ENCODE data around the gene TBC1D22A. TPM values are rescaled to one million over a fixed set of nuclear protein-coding genes. Genes with fewer than 3 reads are reported as not detected.

Gene TBC1D22A
- total RNA-seq, 1 experiment from 2014 or later, result 20.9 TPM

- H3K4me2 ChIP-seq (ENCODE audit: low read length), result no peak overlapping the region
- H2AFZ ChIP-seq (ENCODE audit: low read depth, low read length, poor library complexity, severe bottlenecking), result no peak overlapping the region
- no peak overlapping the region for H3K4me3 ChIP-seq (replicated peaks in 1 of 2; ENCODE audit: low read depth in 1 of 2, low read length in 2 of 2)
- no peaks in the 10 kb centered on the region for H3K4me1 ChIP-seq (ENCODE audit: control insufficient read depth in 1 of 2, insufficient read depth in 2 of 2, low read length in 2 of 2)
- no peak for DNase-seq (ENCODE audit: low read depth, low spot score)
- no peak overlapping the region for H3K9ac ChIP-seq (ENCODE audit: low read length)
- no peaks in the 10 kb centered on the region for H3K79me2 ChIP-seq (ENCODE audit: insufficient read depth, low read length)
- H3K36me3 ChIP-seq (ENCODE audit: control insufficient read depth in 1 of 2, insufficient read depth in 2 of 2, low read length in 2 of 2), result 0 out of 4 replicates have a peak, but pooled peaks cover 0 to 5% of the 10 kb centered on the region in 2 experiments
- no peak overlapping the region for H3K27ac ChIP-seq (ENCODE audit: low read depth, low read length)
- ChIA-PET CTCF (no interaction called here), POLR2A (no interaction called here), RAD21 (ENCODE audit: low non-redundant PET in 1 of 2, low total read pairs in 2 of 2, uncharacterized antibody in 2 of 2, unreplicated experiment in 2 of 2) (no interaction called here)
- H4K20me1 ChIP-seq (ENCODE audit: insufficient read depth), result no peaks in the 10 kb centered on the region
- no TSS peak for BruUV-seq (replicated peaks)
- H3K27me3 ChIP-seq (ENCODE audit: insufficient read depth, low read length), result no peaks in the 10 kb centered on the region
- no peaks in the 10 kb centered on the region for H3K9me2 ChIP-seq (ENCODE audit: insufficient read depth)
- no peak for ATAC-seq
- intact Hi-C loops (cut with micrococcal nuclease), result no loop called here
- no peaks in the 10 kb centered on the region for H3K9me3 ChIP-seq (ENCODE audit: control insufficient read depth in 1 of 2, insufficient read depth in 1 of 2, low read depth in 1 of 2, low read length in 2 of 2)
- TF ChIP-seq EZH2phosphoT487 (IDR thresholded peaks at IDR 0.05; ENCODE audit: borderline replicate concordance) (no peak), POLR2A (IDR thresholded peaks at IDR 0.05; ENCODE audit: borderline replicate concordance, extremely low read depth, insufficient read depth, insufficient read length) (no peak), RAD21 (IDR thresholded peaks at IDR 0.05; ENCODE audit: low read depth) (no peak), SIN3A (IDR thresholded peaks at IDR 0.05; ENCODE audit: low read depth) (no peak), ZFX (IDR thresholded peaks at IDR 0.05) (no peak), SP1 (IDR thresholded peaks at IDR 0.05; ENCODE audit: low read depth) (no peak), ZNF274 (IDR thresholded peaks at IDR 0.05; ENCODE audit: low read depth, low read length) (no peak), TCF7L2 (IDR thresholded peaks at IDR 0.05; ENCODE audit: borderline replicate concordance, extremely low read depth, insufficient read depth, insufficient read length) (no peak), CEBPB (IDR thresholded peaks at IDR 0.05; ENCODE audit: low read depth) (no peak), CTCF (IDR thresholded peaks at IDR 0.05 in 2 of 3, conservative IDR thresholded peaks at IDR 0.05 in 1 of 3; ENCODE audit: borderline replicate concordance in 1 of 3, insufficient read depth in 1 of 3, low read depth in 2 of 3, low read length in 2 of 3) (no peak), YY1 (IDR thresholded peaks at IDR 0.05; ENCODE audit: extremely low read depth, insufficient replicate concordance, low read depth, low read length) (no peak), ELF1 (IDR thresholded peaks at IDR 0.05; ENCODE audit: borderline replicate concordance, low read depth) (no peak), POLR2AphosphoS5 (IDR thresholded peaks at IDR 0.05; ENCODE audit: low read depth, low read length) (no peak)
- TF ChIP-seq, protein P1, sequence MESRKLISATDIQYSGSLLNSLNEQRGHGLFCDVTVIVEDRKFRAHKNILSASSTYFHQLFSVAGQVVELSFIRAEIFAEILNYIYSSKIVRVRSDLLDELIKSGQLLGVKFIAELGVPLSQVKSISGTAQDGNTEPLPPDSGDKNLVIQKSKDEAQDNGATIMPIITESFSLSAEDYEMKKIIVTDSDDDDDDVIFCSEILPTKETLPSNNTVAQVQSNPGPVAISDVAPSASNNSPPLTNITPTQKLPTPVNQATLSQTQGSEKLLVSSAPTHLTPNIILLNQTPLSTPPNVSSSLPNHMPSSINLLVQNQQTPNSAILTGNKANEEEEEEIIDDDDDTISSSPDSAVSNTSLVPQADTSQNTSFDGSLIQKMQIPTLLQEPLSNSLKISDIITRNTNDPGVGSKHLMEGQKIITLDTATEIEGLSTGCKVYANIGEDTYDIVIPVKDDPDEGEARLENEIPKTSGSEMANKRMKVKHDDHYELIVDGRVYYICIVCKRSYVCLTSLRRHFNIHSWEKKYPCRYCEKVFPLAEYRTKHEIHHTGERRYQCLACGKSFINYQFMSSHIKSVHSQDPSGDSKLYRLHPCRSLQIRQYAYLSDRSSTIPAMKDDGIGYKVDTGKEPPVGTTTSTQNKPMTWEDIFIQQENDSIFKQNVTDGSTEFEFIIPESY (IDR thresholded peaks at IDR 0.05; ENCODE audit: extremely low read depth, insufficient replicate concordance, low read length), result no peak
- TF ChIP-seq, protein P2, sequence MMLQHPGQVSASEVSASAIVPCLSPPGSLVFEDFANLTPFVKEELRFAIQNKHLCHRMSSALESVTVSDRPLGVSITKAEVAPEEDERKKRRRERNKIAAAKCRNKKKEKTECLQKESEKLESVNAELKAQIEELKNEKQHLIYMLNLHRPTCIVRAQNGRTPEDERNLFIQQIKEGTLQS (IDR thresholded peaks at IDR 0.05), result no peak
- TF ChIP-seq, protein P3, sequence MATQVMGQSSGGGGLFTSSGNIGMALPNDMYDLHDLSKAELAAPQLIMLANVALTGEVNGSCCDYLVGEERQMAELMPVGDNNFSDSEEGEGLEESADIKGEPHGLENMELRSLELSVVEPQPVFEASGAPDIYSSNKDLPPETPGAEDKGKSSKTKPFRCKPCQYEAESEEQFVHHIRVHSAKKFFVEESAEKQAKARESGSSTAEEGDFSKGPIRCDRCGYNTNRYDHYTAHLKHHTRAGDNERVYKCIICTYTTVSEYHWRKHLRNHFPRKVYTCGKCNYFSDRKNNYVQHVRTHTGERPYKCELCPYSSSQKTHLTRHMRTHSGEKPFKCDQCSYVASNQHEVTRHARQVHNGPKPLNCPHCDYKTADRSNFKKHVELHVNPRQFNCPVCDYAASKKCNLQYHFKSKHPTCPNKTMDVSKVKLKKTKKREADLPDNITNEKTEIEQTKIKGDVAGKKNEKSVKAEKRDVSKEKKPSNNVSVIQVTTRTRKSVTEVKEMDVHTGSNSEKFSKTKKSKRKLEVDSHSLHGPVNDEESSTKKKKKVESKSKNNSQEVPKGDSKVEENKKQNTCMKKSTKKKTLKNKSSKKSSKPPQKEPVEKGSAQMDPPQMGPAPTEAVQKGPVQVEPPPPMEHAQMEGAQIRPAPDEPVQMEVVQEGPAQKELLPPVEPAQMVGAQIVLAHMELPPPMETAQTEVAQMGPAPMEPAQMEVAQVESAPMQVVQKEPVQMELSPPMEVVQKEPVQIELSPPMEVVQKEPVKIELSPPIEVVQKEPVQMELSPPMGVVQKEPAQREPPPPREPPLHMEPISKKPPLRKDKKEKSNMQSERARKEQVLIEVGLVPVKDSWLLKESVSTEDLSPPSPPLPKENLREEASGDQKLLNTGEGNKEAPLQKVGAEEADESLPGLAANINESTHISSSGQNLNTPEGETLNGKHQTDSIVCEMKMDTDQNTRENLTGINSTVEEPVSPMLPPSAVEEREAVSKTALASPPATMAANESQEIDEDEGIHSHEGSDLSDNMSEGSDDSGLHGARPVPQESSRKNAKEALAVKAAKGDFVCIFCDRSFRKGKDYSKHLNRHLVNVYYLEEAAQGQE (IDR thresholded peaks at IDR 0.05; ENCODE audit: low read depth), result no peak
These were observed 148.9 kb downstream of the TBC1D22A start for GRCh38 chr22:46911346-46911745.
